HepG2 (cell line): ENCODE measurements around the gene SPI1. TPM values are rescaled to one million over a fixed set of nuclear protein-coding genes. Genes with fewer than 3 reads are reported as not detected.

Experiments used
- EED ChIP-seq: sonication (generic); formaldehyde crosslinking; IDR thresholded peaks from 2 replicates; pipeline ENCODE4 v1.5.0; 2020; ENCODE audit warnings: mild to moderate bottlenecking, missing genetic modification reagents
- FOXK1 ChIP-seq: sonication (generic); formaldehyde crosslinking; IDR thresholded peaks from 2 replicates; pipeline ENCODE4 v1.4.0; 2020; ENCODE audit warnings: low read depth, missing genetic modification reagents, borderline replicate concordance
- FOXO1 ChIP-seq: sonication (generic); formaldehyde crosslinking; IDR thresholded peaks from 2 replicates; pipeline ENCODE4 v1.4.0; 2020; ENCODE audit warnings: missing genetic modification reagents
- GTF2F1 ChIP-seq: fragments of 150-350 bp; IDR thresholded peaks from 2 replicates; pipeline ENCODE4 v1.6.1; 2014; ENCODE audit warnings: low read length
- HES4 ChIP-seq: sonication (generic); formaldehyde crosslinking; IDR thresholded peaks from 2 replicates; pipeline ENCODE4 v1.9.0; 2021; ENCODE audit warnings: mild to moderate bottlenecking, missing genetic modification reagents, borderline replicate concordance
- LCORL ChIP-seq, 2 experiments: fragments of 450-650 bp in 1 of 2; sonication (generic) in 1 of 2; formaldehyde crosslinking in 1 of 2; IDR thresholded peaks; 2 replicates each; pipeline versions ENCODE4 v1.5.0 to v1.6.1; 2017 to 2020; ENCODE audit warnings: antibody characterized with exemption in 1 of 2, missing genetic modification reagents in 1 of 2
- PLRG1 ChIP-seq: fragments of 450-650 bp; conservative IDR thresholded peaks from 2 replicates; pipeline ENCODE4 v1.6.1; 2016
- ZNF180 ChIP-seq: sonication (generic); formaldehyde crosslinking; IDR thresholded peaks from 2 replicates; pipeline ENCODE4 v1.4.0; 2020; ENCODE audit warnings: low read depth, missing genetic modification reagents, borderline replicate concordance
- ZNF235 ChIP-seq: sonication (generic); formaldehyde crosslinking; IDR thresholded peaks from 2 replicates; pipeline ENCODE4 v1.8.1; 2023; ENCODE audit warnings: mild to moderate bottlenecking, missing genetic modification reagents, borderline replicate concordance
- ZNF547 ChIP-seq: sonication (generic); formaldehyde crosslinking; IDR thresholded peaks from 2 replicates; pipeline ENCODE4 v1.5.1; 2020; ENCODE audit warnings: mild to moderate bottlenecking, missing genetic modification reagents
- ZNF724P ChIP-seq: sonication (generic); formaldehyde crosslinking; IDR thresholded peaks from 2 replicates; pipeline ENCODE4 v1.8.0; 2022; ENCODE audit warnings: missing genetic modification reagents, borderline replicate concordance
- polyA plus RNA-seq, 8 experiments: library from polyadenylated mRNA; depleted of rRNA in 3 of 8; stranded (reverse) in 7 of 8; unstranded in 1 of 8; fragments of >200 nt; fragmentation: Illumina TruSeq in 4 of 8; extraction: Trizol in 4 of 8; gene quantifications; 2 replicates each; pipeline versions ENCODE4 v1.2.1 to v1.2.3, GENCODE V29; 2011 to 2016; ENCODE audit warnings: low read depth in 4 of 8, missing spikeins in 1 of 8, mixed read lengths in 1 of 8; ENCODE audit not compliant: insufficient read depth in 1 of 8
- total RNA-seq, 5 experiments: library from RNA; depleted of rRNA; stranded (reverse); fragments of >200 nt; fragmentation: Illumina TruSeq; extraction: Trizol; gene quantifications; 2 replicates each; pipeline ENCODE4 v1.2.3, GENCODE V29; 2016; ENCODE audit warnings: low read depth in 1 of 5
- TF ChIP-seq, protein P1 (sequence below): sonication (generic); formaldehyde crosslinking; conservative IDR thresholded peaks from 2 replicates; pipeline ENCODE4 v1.5.0; 2020; ENCODE audit warnings: missing genetic modification reagents
- TF ChIP-seq, protein P2 (sequence below): sonication (generic); formaldehyde crosslinking; IDR thresholded peaks from 2 replicates; pipeline ENCODE4 v1.5.0; 2020; ENCODE audit warnings: missing genetic modification reagents
- TF ChIP-seq, protein P3 (sequence below): sonication (generic); formaldehyde crosslinking; IDR thresholded peaks from 2 replicates; pipeline ENCODE4 v1.5.1; 2020; ENCODE audit warnings: mild to moderate bottlenecking, missing genetic modification reagents, borderline replicate concordance
- TF ChIP-seq, protein P4 (sequence below): sonication (generic); formaldehyde crosslinking; IDR thresholded peaks from 2 replicates; pipeline ENCODE4 v1.8.1; 2023; ENCODE audit warnings: mild to moderate bottlenecking, inconsistent platforms, moderate library complexity, missing genetic modification reagents, borderline replicate concordance
- TF ChIP-seq, protein P5 (sequence below): sonication (generic); formaldehyde crosslinking; IDR thresholded peaks from 2 replicates; pipeline ENCODE4 v1.4.0; 2020; ENCODE audit warnings: missing genetic modification reagents
- TF ChIP-seq, protein P6 (sequence below): sonication (generic); formaldehyde crosslinking; IDR thresholded peaks from 2 replicates; pipeline ENCODE4 v1.4.0; 2020; ENCODE audit warnings: low read depth, missing genetic modification reagents

Gene SPI1
- total and polyA plus RNA-seq, 2 of the 13 experiments (the other 11 are each of a cell fraction or from before 2014, with no cell fraction given) = not detected

DNA sequence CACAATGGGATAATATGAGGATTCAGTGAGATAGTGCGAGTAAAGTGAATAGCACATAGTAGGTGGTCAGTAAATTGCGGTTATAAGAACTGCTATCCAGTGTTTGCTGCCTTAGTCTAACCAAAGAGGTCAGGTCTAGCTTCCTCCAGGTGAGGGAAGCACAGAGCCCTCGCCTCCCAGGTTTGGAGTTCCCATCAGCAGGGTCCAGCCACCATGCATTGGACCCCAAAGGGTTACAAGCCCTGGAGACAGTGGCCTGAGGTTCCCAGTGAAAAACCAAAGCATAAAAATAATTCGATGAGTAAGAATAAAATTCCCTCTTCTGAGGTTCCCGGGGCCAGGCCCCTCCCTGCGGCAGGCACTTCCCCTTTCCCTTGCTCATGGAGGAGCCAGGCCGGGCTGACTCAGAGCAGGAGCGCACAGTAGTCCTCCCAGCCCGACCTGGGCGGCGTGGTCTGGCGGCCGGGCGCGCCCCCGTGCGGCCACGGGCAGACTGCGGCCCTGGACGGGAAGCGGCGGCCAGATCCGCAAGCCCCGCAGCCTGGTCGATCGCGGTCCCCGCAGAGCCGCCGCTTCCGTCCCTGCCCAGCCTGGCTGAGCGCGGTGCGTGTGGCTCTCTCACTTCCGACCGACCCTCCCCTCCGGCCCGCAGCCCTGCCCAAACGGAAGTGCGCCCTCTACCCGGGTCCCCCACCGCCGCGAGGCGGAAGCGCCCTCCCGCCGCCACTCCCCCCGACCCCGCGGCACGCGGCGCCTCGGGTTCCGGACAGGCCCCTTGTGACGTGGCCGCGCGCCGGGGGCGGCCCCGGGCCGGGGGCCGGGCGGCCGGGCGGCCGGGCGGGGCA is 29.6 kb upstream of the SPI1 start, which contains the start of gene SLC39A13 (continued):
- TF ChIP-seq, protein P1, sequence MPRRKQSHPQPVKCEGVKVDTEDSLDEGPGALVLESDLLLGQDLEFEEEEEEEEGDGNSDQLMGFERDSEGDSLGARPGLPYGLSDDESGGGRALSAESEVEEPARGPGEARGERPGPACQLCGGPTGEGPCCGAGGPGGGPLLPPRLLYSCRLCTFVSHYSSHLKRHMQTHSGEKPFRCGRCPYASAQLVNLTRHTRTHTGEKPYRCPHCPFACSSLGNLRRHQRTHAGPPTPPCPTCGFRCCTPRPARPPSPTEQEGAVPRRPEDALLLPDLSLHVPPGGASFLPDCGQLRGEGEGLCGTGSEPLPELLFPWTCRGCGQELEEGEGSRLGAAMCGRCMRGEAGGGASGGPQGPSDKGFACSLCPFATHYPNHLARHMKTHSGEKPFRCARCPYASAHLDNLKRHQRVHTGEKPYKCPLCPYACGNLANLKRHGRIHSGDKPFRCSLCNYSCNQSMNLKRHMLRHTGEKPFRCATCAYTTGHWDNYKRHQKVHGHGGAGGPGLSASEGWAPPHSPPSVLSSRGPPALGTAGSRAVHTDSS (CRISPR knock-in tag) = no peak
- TF ChIP-seq PLRG1 (no peak), LCORL (IDR thresholded peaks at IDR 0.05) (no peak), LCORL (CRISPR knock-in tag; IDR thresholded peaks at IDR 0.05) (peak; percentile 71; the same call in 1 of the 2 replicates), ZNF235 (CRISPR knock-in tag) (no peak; the same call in 1 of the 2 replicates), EED (no peak), GTF2F1 (0 out of 2 replicates have a peak, but pooled peaks have one; percentile 21), ZNF180 (no peak), ZNF724P (peak; percentile 72), ZNF547 (peak; percentile 97), FOXK1 (CRISPR knock-in tag) (peak; percentile 87; the same call in 1 of the 2 replicates), HES4 (CRISPR knock-in tag) (peak; percentile 78; the same call in 1 of the 2 replicates), FOXO1 (CRISPR knock-in tag) (peak; percentile 64)
- TF ChIP-seq, protein P2, sequence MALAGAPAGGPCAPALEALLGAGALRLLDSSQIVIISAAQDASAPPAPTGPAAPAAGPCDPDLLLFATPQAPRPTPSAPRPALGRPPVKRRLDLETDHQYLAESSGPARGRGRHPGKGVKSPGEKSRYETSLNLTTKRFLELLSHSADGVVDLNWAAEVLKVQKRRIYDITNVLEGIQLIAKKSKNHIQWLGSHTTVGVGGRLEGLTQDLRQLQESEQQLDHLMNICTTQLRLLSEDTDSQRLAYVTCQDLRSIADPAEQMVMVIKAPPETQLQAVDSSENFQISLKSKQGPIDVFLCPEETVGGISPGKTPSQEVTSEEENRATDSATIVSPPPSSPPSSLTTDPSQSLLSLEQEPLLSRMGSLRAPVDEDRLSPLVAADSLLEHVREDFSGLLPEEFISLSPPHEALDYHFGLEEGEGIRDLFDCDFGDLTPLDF (CRISPR knock-in tag) = 0 out of 2 replicates have a peak, but pooled peaks have one; percentile 34
- TF ChIP-seq, protein P3, sequence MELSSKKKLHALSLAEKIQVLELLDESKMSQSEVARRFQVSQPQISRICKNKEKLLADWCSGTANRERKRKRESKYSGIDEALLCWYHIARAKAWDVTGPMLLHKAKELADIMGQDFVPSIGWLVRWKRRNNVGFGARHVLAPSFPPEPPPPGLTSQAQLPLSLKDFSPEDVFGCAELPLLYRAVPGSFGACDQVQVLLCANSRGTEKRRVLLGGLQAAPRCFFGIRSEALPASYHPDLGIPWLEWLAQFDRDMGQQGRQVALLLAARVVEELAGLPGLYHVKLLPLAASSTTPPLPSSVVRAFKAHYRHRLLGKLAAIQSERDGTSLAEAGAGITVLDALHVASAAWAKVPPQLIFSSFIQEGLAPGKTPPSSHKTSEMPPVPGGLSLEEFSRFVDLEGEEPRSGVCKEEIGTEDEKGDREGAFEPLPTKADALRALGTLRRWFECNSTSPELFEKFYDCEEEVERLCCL = no peak
- TF ChIP-seq, protein P4, sequence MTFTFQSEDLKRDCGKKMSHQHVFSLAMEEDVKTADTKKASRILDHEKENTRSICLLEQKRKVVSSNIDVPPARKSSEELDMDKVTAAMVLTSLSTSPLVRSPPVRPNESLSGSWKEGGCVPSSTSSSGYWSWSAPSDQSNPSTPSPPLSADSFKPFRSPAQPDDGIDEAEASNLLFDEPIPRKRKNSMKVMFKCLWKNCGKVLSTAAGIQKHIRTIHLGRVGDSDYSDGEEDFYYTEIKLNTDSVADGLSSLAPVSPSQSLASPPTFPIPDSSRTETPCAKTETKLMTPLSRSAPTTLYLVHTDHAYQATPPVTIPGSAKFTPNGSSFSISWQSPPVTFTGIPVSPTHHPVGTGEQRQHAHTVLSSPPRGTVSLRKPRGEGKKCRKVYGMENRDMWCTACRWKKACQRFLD (CRISPR knock-in tag) = 0 out of 2 replicates have a peak, but pooled peaks have one; percentile 69
- TF ChIP-seq, protein P5, sequence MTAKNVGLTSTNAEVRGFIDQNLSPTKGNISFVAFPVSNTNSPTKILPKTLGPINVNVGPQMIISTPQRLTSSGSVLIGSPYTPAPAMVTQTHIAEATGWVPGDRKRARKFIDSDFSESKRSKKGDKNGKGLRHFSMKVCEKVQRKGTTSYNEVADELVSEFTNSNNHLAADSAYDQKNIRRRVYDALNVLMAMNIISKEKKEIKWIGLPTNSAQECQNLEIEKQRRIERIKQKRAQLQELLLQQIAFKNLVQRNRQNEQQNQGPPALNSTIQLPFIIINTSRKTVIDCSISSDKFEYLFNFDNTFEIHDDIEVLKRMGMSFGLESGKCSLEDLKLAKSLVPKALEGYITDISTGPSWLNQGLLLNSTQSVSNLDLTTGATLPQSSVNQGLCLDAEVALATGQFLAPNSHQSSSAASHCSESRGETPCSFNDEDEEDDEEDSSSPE = peak; percentile 55; the same call in 1 of the 2 replicates
- TF ChIP-seq, protein P6, sequence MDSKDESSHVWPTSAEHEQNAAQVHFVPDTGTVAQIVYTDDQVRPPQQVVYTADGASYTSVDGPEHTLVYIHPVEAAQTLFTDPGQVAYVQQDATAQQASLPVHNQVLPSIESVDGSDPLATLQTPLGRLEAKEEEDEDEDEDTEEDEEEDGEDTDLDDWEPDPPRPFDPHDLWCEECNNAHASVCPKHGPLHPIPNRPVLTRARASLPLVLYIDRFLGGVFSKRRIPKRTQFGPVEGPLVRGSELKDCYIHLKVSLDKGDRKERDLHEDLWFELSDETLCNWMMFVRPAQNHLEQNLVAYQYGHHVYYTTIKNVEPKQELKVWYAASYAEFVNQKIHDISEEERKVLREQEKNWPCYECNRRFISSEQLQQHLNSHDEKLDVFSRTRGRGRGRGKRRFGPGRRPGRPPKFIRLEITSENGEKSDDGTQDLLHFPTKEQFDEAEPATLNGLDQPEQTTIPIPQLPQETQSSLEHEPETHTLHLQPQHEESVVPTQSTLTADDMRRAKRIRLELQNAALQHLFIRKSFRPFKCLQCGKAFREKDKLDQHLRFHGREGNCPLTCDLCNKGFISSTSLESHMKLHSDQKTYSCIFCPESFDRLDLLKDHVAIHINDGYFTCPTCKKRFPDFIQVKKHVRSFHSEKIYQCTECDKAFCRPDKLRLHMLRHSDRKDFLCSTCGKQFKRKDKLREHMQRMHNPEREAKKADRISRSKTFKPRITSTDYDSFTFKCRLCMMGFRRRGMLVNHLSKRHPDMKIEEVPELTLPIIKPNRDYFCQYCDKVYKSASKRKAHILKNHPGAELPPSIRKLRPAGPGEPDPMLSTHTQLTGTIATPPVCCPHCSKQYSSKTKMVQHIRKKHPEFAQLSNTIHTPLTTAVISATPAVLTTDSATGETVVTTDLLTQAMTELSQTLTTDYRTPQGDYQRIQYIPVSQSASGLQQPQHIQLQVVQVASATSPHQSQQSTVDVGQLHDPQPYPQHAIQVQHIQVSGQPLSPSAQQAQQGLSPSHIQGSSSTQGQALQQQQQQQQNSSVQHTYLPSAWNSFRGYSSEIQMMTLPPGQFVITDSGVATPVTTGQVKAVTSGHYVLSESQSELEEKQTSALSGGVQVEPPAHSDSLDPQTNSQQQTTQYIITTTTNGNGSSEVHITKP (CRISPR knock-in tag) = no peak; the same call in 1 of the 2 replicates
